Measurements from ENCODE around the gene LRP1-AS. TPM values are rescaled to one million over a fixed set of nuclear protein-coding genes. Genes with fewer than 3 reads are reported as not detected.
A peak's percentile ranks its signal among the peaks of the same experiment; 100 is the strongest.

LRP1-AS gene
- total RNA-seq, 2 donors from 2014 or later, result not detected

DNA sequence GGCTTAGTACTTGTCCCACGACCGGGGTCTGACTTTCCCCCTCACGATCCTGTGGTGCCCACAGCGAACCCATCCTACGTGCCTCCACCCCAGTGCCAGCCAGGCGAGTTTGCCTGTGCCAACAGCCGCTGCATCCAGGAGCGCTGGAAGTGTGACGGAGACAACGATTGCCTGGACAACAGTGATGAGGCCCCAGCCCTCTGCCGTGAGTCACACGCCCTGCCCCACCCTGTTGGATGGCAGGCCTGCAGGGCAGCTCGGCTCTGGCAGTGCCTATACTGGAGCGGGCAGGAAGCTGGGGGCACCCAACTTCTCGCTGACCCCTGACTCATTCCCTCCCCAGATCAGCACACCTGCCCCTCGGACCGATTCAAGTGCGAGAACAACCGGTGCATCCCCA, 18.3 kb upstream of the LRP1-AS start:
- peak; percentile 98 for ATAC-seq
- DNase-seq, result peak in 1 of 2 donors; percentile 70

GRCh38 chr12:57164966-57165625, 17.7 kb upstream of the LRP1-AS start:
- DNase-seq (no peak), ATAC-seq (no peak)
- intact Hi-C loops (cut with DNase I, micrococcal nuclease), result no loop called here

More for the DNA sequence above, 18.3 kb upstream of the LRP1-AS start:
- intact Hi-C loops (cut with DNase I, micrococcal nuclease), result no loop called here

- DNase-seq (no peak), ATAC-seq (no peak)
- intact Hi-C loops (cut with DNase I, micrococcal nuclease), result no loop called here
Observed at GRCh38 chr12:57164454-57164853, 17.0 kb upstream of the LRP1-AS start.

DNA sequence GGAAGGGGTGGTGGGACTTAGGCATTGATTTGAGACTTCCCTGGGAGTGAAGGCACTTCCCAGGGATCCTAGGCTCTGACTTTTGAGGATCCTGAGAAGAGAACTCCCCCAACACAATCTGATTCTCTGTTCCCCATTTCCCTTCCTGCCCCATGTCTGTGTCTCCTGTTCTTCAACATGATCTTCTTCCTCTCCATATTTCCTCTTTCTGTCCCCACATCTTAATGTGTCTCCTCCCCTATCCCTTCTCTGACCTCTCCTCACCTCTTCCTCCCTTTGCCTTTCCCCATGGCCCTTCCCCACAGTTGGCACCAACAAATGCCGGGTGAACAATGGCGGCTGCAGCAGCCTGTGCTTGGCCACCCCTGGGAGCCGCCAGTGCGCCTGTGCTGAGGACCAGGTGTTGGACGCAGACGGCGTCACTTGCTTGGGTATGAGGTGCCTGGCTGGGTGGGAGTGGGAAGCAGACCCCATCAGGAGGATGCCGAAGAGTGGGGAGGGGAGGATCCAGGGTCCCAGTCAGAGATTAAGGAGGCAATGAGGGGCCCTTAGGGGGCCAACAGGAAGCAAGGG, 15.2 kb upstream of the LRP1-AS start:
- intact Hi-C loops (cut with DNase I, micrococcal nuclease), result no loop called here
- ATAC-seq, result no peak
- no peak for DNase-seq

- intact Hi-C loops (cut with DNase I, micrococcal nuclease), result no loop called here
- ATAC-seq (no peak), DNase-seq (no peak)
Observed at GRCh38 chr12:57161491-57161890, 14.1 kb upstream of the LRP1-AS start.

DNA sequence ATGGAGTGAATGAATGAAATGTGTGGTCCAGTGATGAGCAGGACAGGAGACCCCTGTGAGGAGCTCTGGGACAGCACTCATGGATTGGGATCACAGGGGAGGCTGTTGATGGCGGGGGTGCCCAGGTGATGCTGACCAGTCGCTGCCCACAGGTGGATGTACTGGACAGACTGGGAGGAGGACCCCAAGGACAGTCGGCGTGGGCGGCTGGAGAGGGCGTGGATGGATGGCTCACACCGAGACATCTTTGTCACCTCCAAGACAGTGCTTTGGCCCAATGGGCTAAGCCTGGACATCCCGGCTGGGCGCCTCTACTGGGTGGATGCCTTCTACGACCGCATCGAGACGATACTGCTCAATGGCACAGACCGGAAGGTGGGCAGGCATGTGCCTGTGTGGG, 13.3 kb upstream of the LRP1-AS start:
- DNase-seq, result no peak
- no peak for ATAC-seq
- intact Hi-C loops (cut with DNase I, micrococcal nuclease), result no loop called here

DNA sequence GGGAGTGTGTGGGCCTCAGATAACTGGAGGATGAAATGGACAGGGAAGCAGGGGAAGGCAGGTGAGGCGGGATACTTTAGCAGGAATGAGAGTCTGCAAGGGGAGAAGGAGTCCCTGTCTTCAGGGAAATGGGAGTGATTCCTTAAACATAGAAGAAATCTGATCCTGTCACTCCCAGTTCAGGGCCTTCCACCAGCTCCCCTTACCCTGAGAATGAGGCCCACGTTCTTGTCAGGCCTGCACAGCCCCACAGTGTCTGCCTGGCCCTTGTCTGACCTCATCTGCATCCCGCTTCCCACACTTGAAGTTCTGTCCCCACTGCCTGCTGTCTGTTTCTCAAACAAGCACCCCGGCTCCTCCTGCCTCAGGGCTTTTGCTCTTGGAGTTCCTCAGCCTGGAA, 12.6 kb upstream of the LRP1-AS start:
- DNase-seq (no peak), ATAC-seq (no peak)
- intact Hi-C loops (cut with DNase I, micrococcal nuclease), result no loop called here

GRCh38 chr12:57159311-57159710, 11.9 kb upstream of the LRP1-AS start:
- no peak for ATAC-seq
- intact Hi-C loops (cut with DNase I, micrococcal nuclease), result no loop called here
- DNase-seq, result no peak

DNA sequence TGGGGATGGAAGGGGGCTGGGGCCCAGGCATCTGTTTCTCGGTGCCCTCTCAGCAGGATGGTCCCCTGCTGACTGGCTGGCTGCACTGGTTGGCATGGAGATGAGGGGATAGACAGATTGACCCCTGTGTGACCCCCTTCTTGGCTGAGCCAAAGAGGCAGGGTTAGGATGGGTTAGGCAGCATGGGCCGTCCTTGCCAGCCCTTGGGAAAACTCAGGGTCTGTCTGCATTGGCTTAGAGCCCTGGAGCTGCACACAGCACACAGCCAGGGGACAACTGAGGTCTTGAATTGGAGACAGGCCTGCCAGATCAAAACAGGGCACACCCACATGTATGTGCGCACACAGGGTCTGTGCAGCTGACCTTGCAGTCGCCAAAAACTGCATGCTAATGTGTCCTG, 11.2 kb upstream of the LRP1-AS start:
- intact Hi-C loops (cut with DNase I, micrococcal nuclease), result no loop called here
- DNase-seq (no peak), ATAC-seq (no peak)

DNA sequence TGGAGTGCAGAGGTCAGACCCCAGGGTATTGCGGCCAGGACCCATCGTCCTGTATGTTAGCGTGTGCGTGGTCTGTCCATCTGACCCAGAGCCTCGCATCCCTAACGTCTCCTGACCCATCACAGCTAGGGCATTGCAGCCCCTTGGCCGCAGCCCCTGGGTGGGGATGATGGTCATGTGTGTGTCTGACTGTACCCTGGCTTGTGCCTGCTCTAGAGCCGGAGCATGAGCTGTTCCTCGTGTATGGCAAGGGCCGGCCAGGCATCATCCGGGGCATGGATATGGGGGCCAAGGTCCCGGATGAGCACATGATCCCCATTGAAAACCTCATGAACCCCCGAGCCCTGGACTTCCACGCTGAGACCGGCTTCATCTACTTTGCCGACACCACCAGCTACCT, 10.8 kb upstream of the LRP1-AS start:
- intact Hi-C loops (cut with DNase I, micrococcal nuclease), result no loop called here
- ATAC-seq (no peak), DNase-seq (no peak)

DNA sequence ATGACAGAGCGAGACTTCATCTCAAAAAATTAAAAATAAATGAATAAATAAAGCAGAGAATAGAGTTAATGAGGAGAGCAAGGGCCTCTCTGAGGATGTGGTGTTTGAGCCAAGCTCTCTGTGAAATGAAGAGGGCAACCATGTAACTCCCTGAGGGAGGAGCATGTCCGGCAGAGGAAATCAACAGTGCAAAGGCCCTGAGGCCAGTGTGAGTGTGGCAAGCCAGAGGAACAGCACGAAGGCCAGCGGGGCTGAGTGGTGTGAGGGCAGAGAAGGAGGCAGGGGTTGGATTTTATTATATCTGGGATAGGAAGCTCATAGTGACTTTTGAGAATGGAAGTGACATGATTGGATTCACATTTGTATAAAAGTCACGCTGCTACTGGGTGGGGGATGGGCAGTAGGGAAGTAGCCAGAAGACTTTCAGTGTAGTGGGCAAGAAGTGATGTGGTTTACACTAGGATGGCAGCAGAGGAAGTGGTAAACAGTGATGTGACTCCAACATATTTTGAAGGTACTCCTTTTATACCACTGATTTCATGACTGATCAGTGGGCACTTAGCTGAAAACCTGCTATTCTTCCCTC, 10.3 kb upstream of the LRP1-AS start:
- no peak for ATAC-seq
- intact Hi-C loops (cut with DNase I, micrococcal nuclease), result no loop called here
- no peak for DNase-seq

GRCh38 chr12:57156701-57157403, 9.4 kb upstream of the LRP1-AS start:
- no peak for DNase-seq
- no peak for ATAC-seq
- intact Hi-C loops (cut with DNase I, micrococcal nuclease), result no loop called here

GRCh38 chr12:57154804-57155434, 7.5 kb upstream of the LRP1-AS start:
- intact Hi-C loops (cut with DNase I, micrococcal nuclease), result no loop called here
- no peak for ATAC-seq
- no peak for DNase-seq

- intact Hi-C loops (cut with DNase I, micrococcal nuclease), result no loop called here
- DNase-seq (no peak), ATAC-seq (no peak)
Observed at GRCh38 chr12:57154076-57154475, 6.7 kb upstream of the LRP1-AS start.

- ATAC-seq (no peak), DNase-seq (no peak)
- intact Hi-C loops (cut with DNase I, micrococcal nuclease), result no loop called here
Observed at GRCh38 chr12:57153415-57153997, 6.1 kb upstream of the LRP1-AS start.

DNA sequence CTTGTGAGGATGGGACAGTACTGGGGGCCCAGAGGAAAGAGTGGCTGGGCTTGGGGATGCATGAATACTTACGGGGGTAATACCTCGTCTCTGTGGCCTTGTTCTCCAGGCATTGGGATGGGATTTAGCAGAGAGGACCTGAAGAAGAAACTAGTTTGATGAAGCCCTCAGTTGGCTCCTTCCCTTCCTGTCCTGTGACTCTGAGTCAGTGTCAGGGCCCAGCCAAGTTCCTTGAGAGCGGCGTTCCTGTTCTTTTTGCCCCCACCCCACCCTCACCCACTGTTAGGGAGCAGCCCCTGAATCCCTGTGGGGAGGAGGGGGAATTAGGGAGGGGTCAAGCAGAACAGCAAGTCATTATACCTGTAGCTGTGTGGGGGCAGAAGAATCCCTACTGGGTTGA, 5.2 kb upstream of the LRP1-AS start:
- DNase-seq (no peak), ATAC-seq (no peak)
- intact Hi-C loops (cut with DNase I, micrococcal nuclease), result no loop called here

GRCh38 chr12:57151741-57152630, 4.6 kb upstream of the LRP1-AS start:
- ATAC-seq (no peak), DNase-seq (no peak)
- intact Hi-C loops (cut with DNase I, micrococcal nuclease), result no loop called here

DNA sequence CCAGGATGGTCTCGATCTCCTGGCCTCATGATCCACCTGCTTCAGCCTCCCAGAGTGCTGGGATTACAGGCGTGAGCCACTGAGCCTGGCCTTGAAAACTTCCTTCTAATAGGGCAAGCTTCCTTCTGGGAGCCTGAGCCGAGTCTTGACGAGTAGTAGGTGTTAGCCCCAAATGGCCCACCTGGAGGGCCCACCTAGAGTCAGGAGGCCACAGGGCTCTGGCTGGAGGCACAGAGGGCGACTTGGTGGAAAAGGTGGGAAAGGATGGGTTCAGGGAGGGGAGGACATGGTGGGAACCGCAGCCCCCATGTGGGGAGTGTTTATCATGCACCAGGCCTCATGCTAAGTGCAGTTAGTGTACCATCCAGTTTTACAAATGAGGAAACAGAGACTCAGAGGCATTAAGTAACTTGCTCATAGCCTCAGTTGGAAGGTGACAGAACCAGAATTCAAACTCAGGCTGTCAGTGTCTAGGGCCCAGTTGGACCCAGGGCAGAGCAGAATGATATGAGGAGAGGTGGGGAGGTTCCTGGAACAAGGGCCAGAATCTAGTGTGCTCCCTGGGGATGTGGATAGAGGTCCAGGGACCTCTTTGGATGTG, 3.1 kb upstream of the LRP1-AS start:
- no peak for DNase-seq
- intact Hi-C loops (cut with DNase I, micrococcal nuclease), result no loop called here
- no peak for ATAC-seq

All from left colon (tissue), 2 donors.